ENCODE results near the gene COPRS. TPM values are rescaled to one million over a fixed set of nuclear protein-coding genes. Genes with fewer than 3 reads are reported as not detected.

Gene COPRS
- polyA plus RNA-seq, 1 of the 3 experiments (the other 2 are of a cell fraction): 88.8 TPM

- no peaks in the 10 kb centered on the region for H3K9me3 ChIP-seq
- peaks cover 26% of the 10 kb centered on the region for H3F3A ChIP-seq (replicated peaks; ENCODE audit: insufficient read depth)
- H4K20me1 ChIP-seq (ENCODE audit: insufficient read depth): 0 out of 2 replicates have a peak, but pooled peaks cover 4% of the 10 kb centered on the region
- CTCF ChIA-PET: interaction anchor here (1.0 kb wide), 1 partner anchor 19 kb away, joined by 3 read pairs; the partner anchor contains the start of gene UTP6
- H3K4me3 ChIP-seq (ENCODE audit: low read depth in 2 of 2, low read length in 1 of 2): no peak overlapping the region
- H3K36me3 ChIP-seq (replicated peaks in 1 of 2; ENCODE audit: control insufficient read depth in 1 of 2, insufficient read depth in 2 of 2, low read length in 1 of 2): peaks cover 27 to 70% of the 10 kb centered on the region in 2 experiments
- no peak overlapping the region for H2AFZ ChIP-seq (ENCODE audit: low read depth)
- WGBS (ENCODE audit: low lambda C conversion rate): over 99% methylated on average over 6 of the region's 6 CpGs
- H3K27ac ChIP-seq (ENCODE audit: low read depth in 2 of 2, low read length in 1 of 2): no peak overlapping the region
- DNase-seq: no peak
- H3K4me2 ChIP-seq: no peak overlapping the region
- H3K9ac ChIP-seq: no peak overlapping the region
- no peak for TF ChIP-seq SIN3A (IDR thresholded peaks at IDR 0.05; ENCODE audit: borderline replicate concordance, low read depth, low read length)
- no peak for TF ChIP-seq NRF1 (IDR thresholded peaks at IDR 0.05; ENCODE audit: low read depth, low read length)
- no peak for TF ChIP-seq SMC3 (IDR thresholded peaks at IDR 0.05; ENCODE audit: low read depth, low read length)
- TF ChIP-seq MXI1 (IDR thresholded peaks at IDR 0.05; ENCODE audit: low read depth, low read length): no peak
- no peak for TF ChIP-seq CHD2 (IDR thresholded peaks at IDR 0.05; ENCODE audit: low read length, partially characterized antibody)
- no peak for TF ChIP-seq RCOR1 (IDR thresholded peaks at IDR 0.05; ENCODE audit: low read length)
- TF ChIP-seq NFIC (IDR thresholded peaks at IDR 0.05; ENCODE audit: borderline replicate concordance): no peak
- TF ChIP-seq FOSL2 (IDR thresholded peaks at IDR 0.05; ENCODE audit: borderline replicate concordance, low read depth): no peak
- no peak for TF ChIP-seq PBX3 (IDR thresholded peaks at IDR 0.05)
- no peak for TF ChIP-seq GATA2 (CRISPR knock-in tag; IDR thresholded peaks at IDR 0.05)
- TF ChIP-seq ZBTB33 (IDR thresholded peaks at IDR 0.05; ENCODE audit: borderline replicate concordance, low read depth): no peak
- no peak for TF ChIP-seq FOXM1 (IDR thresholded peaks at IDR 0.05; ENCODE audit: low read depth)
- no peak for TF ChIP-seq MAX (IDR thresholded peaks at IDR 0.05; ENCODE audit: low read depth)
- no peak for TF ChIP-seq EP300 (IDR thresholded peaks at IDR 0.05; ENCODE audit: borderline replicate concordance in 1 of 2, low read depth in 1 of 2, low read length in 1 of 2)
- no peak for TF ChIP-seq FOXJ3 (CRISPR knock-in tag; IDR thresholded peaks at IDR 0.05)
- no peak for TF ChIP-seq TEAD4 (IDR thresholded peaks at IDR 0.05; ENCODE audit: borderline replicate concordance, insufficient read depth)
- TF ChIP-seq GABPA (IDR thresholded peaks at IDR 0.05; ENCODE audit: low read depth): no peak
- no peaks in the 10 kb centered on the region for H3K79me2 ChIP-seq (ENCODE audit: insufficient read depth)
- H3K27me3 ChIP-seq (ENCODE audit: insufficient read depth): no peaks in the 10 kb centered on the region
- POLR2A ChIA-PET: no interaction called here
- no peaks in the 10 kb centered on the region for H3K9me2 ChIP-seq
- H3K4me1 ChIP-seq (ENCODE audit: control insufficient read depth in 1 of 2, insufficient read depth in 2 of 2, low read depth in 1 of 2, low read length in 1 of 2): no peaks in the 10 kb centered on the region
Measured at GRCh38 chr17:31882571-31882970, 23.5 kb upstream of the COPRS start.
